ENCODE data around the gene MSRB1. TPM values are rescaled to one million over a fixed set of nuclear protein-coding genes. Genes with fewer than 3 reads are reported as not detected.
"Not testable (repeated sequence)": the region's sequence is repeated elsewhere in the genome, so short reads cannot be mapped to it uniquely, and the experiment has no call there.

Gene MSRB1
- total RNA-seq, 5 donors from 2014 or later (not counting 1 experiment from before 2014, with no cell fraction given): 5.6 to 11.9 (median 9.6) TPM

GRCh38 chr16:1903220-1903574 lies 39.8 kb downstream of the MSRB1 start:
- ATAC-seq (replicated peaks in 1 of 4) (no peak), DNase-seq (no peak)
- POLR2A ChIA-PET: interaction anchor here in 1 of 2 donors (0.7 kb wide), 1 partner anchor 612 kb away, joined by 3 read pairs; no protein-coding TSS in a partner anchor
- H3K36me3 Mint-ChIP-seq: no peaks in the 10 kb centered on the region
- H3K27me3 Mint-ChIP-seq: peaks cover 0 to 15% of the 10 kb centered on the region in 2 donors
- Histone ChIP-seq H3K9me3 (no peaks in the 10 kb centered on the region), H3K36me3 (ENCODE audit: control insufficient read depth in 2 of 2, extremely low read depth in 1 of 2, insufficient read depth in 1 of 2, low read length in 1 of 2) (no peaks in the 10 kb centered on the region), H3K4me1 (ENCODE audit: control insufficient read depth in 1 of 2, extremely low read depth in 1 of 2, insufficient read depth in 2 of 2, low read length in 2 of 2) (no peaks in the 10 kb centered on the region), H3K27me3 (replicated peaks in 1 of 2; ENCODE audit: control insufficient read depth in 2 of 2, extremely low read depth in 1 of 2, insufficient read depth in 2 of 2, low read length in 1 of 2) (peaks cover 0 to 58% of the 10 kb centered on the region in 2 experiments), H3K4me3 (ENCODE audit: control insufficient read depth in 1 of 2, extremely low read depth in 1 of 2, low read length in 1 of 2) (no peak overlapping the region), H3K27ac (ENCODE audit: low read length) (no peak overlapping the region)
- CTCF ChIA-PET: no interaction called here
- H3K9me3 Mint-ChIP-seq: no peaks in the 10 kb centered on the region
- H3K27ac Mint-ChIP-seq: no peak overlapping the region
- no peak overlapping the region for H3K4me3 Mint-ChIP-seq
- 84% methylated on average over 13 of the region's 13 CpGs for WGBS (ENCODE audit: insufficient coverage)
- no peaks in the 10 kb centered on the region for H3K4me1 Mint-ChIP-seq

GRCh38 chr16:1902547-1903219 lies 40.3 kb downstream of the MSRB1 start:
- Mint-ChIP-seq H3K9me3 (no peaks in the 10 kb centered on the region), H3K36me3 (no peaks in the 10 kb centered on the region), H3K4me1 (no peaks in the 10 kb centered on the region), H3K27me3 (peaks cover 0 to 15% of the 10 kb centered on the region in 2 donors), H3K27ac (no peak overlapping the region), H3K4me3 (no peak overlapping the region)
- CTCF ChIA-PET: no interaction called here
- WGBS (ENCODE audit: insufficient coverage): 75% methylated on average over 12 of the region's 20 CpGs
- Histone ChIP-seq H3K4me3 (ENCODE audit: control insufficient read depth in 1 of 2, extremely low read depth in 1 of 2, low read length in 1 of 2) (no peak overlapping the region), H3K36me3 (ENCODE audit: control insufficient read depth in 2 of 2, extremely low read depth in 1 of 2, insufficient read depth in 1 of 2, low read length in 1 of 2) (no peaks in the 10 kb centered on the region), H3K27ac (ENCODE audit: low read length) (no peak overlapping the region), H3K9me3 (no peaks in the 10 kb centered on the region), H3K4me1 (ENCODE audit: control insufficient read depth in 1 of 2, extremely low read depth in 1 of 2, insufficient read depth in 2 of 2, low read length in 2 of 2) (no peaks in the 10 kb centered on the region), H3K27me3 (replicated peaks in 1 of 2; ENCODE audit: control insufficient read depth in 2 of 2, extremely low read depth in 1 of 2, insufficient read depth in 2 of 2, low read length in 1 of 2) (peaks cover 0 to 53% of the 10 kb centered on the region in 2 experiments)
- POLR2A ChIA-PET: interaction anchor here in 1 of 2 donors (0.7 kb wide), 1 partner anchor 612 kb away, joined by 3 read pairs; no protein-coding TSS in a partner anchor
- DNase-seq (no peak), ATAC-seq (replicated peaks in 1 of 4) (no peak)

GRCh38 chr16:1900452-1900774 lies 42.6 kb downstream of the MSRB1 start:
- ChIA-PET CTCF (no interaction called here), POLR2A (no interaction called here)
- WGBS (ENCODE audit: insufficient coverage): 59% methylated on average over 7 of the region's 9 CpGs
- H3K27ac Mint-ChIP-seq: no peak overlapping the region
- DNase-seq (no peak), ATAC-seq (replicated peaks in 1 of 4) (no peak)
- H3K4me3 Mint-ChIP-seq: no peak overlapping the region
- Histone ChIP-seq H3K9me3 (no peaks in the 10 kb centered on the region), H3K36me3 (ENCODE audit: control insufficient read depth in 2 of 2, extremely low read depth in 1 of 2, insufficient read depth in 1 of 2, low read length in 1 of 2) (no peaks in the 10 kb centered on the region), H3K4me3 (ENCODE audit: control insufficient read depth in 1 of 2, extremely low read depth in 1 of 2, low read length in 1 of 2) (no peak overlapping the region), H3K27ac (ENCODE audit: low read length) (no peak overlapping the region), H3K4me1 (ENCODE audit: control insufficient read depth in 1 of 2, extremely low read depth in 1 of 2, insufficient read depth in 2 of 2, low read length in 2 of 2) (no peaks in the 10 kb centered on the region), H3K27me3 (replicated peaks in 1 of 2; ENCODE audit: control insufficient read depth in 2 of 2, extremely low read depth in 1 of 2, insufficient read depth in 2 of 2, low read length in 1 of 2) (peaks cover 0 to 48% of the 10 kb centered on the region in 2 experiments)
- H3K27me3 Mint-ChIP-seq: peaks cover 0 to 12% of the 10 kb centered on the region in 2 donors
- H3K9me3 Mint-ChIP-seq: no peaks in the 10 kb centered on the region
- H3K4me1 Mint-ChIP-seq: no peaks in the 10 kb centered on the region
- H3K36me3 Mint-ChIP-seq: no peaks in the 10 kb centered on the region

- Histone ChIP-seq H3K27ac (ENCODE audit: low read length) (no peak overlapping the region), H3K36me3 (ENCODE audit: control insufficient read depth in 2 of 2, extremely low read depth in 1 of 2, insufficient read depth in 1 of 2, low read length in 1 of 2) (no peaks in the 10 kb centered on the region), H3K4me3 (ENCODE audit: control insufficient read depth in 1 of 2, extremely low read depth in 1 of 2, low read length in 1 of 2) (no peak overlapping the region), H3K4me1 (ENCODE audit: control insufficient read depth in 1 of 2, extremely low read depth in 1 of 2, insufficient read depth in 2 of 2, low read length in 2 of 2) (no peaks in the 10 kb centered on the region), H3K27me3 (replicated peaks in 1 of 2; ENCODE audit: control insufficient read depth in 2 of 2, extremely low read depth in 1 of 2, insufficient read depth in 2 of 2, low read length in 1 of 2) (peaks cover 0 to 47% of the 10 kb centered on the region in 2 experiments), H3K9me3 (no peaks in the 10 kb centered on the region)
- Mint-ChIP-seq H3K4me3 (no peak overlapping the region), H3K4me1 (no peaks in the 10 kb centered on the region), H3K27ac (no peak overlapping the region), H3K9me3 (no peaks in the 10 kb centered on the region), H3K27me3 (peaks cover 0 to 12% of the 10 kb centered on the region in 2 donors), H3K36me3 (no peaks in the 10 kb centered on the region)
- POLR2A ChIA-PET: no interaction called here
- CTCF ChIA-PET: no interaction called here
- 81% methylated on average over 15 of the region's 16 CpGs for WGBS (ENCODE audit: insufficient coverage)
- ATAC-seq (replicated peaks in 1 of 4): no peak
- DNase-seq: no peak
These were observed 43.2 kb downstream of the MSRB1 start for GRCh38 chr16:1899641-1900451.

- DNase-seq; H3K9me3 ChIP-seq; ATAC-seq (replicated peaks in 1 of 4); H3K4me1 Mint-ChIP-seq; H3K4me3 ChIP-seq (ENCODE audit: control insufficient read depth in 1 of 2, extremely low read depth in 1 of 2, low read length in 1 of 2); H3K4me1 ChIP-seq (ENCODE audit: control insufficient read depth in 1 of 2, extremely low read depth in 1 of 2, insufficient read depth in 2 of 2, low read length in 2 of 2); POLR2A ChIA-PET; H3K9me3 Mint-ChIP-seq; H3K27ac ChIP-seq (ENCODE audit: low read length); H3K36me3 ChIP-seq (ENCODE audit: control insufficient read depth in 2 of 2, extremely low read depth in 1 of 2, insufficient read depth in 1 of 2, low read length in 1 of 2); H3K27ac Mint-ChIP-seq; H3K36me3 Mint-ChIP-seq; H3K4me3 Mint-ChIP-seq: not testable (repeated sequence)
- 71% methylated on average over 2 of the region's 2 CpGs for WGBS (ENCODE audit: insufficient coverage)
- CTCF ChIA-PET: interaction anchor here in 1 of 2 donors (0.9 kb wide), 1 partner anchor 44 kb away, joined by 3 read pairs; no protein-coding TSS in a partner anchor
- peaks cover 0 to 42% of the 10 kb centered on the region in 2 experiments for H3K27me3 ChIP-seq (replicated peaks in 1 of 2; ENCODE audit: control insufficient read depth in 2 of 2, extremely low read depth in 1 of 2, insufficient read depth in 2 of 2, low read length in 1 of 2)
- H3K27me3 Mint-ChIP-seq: peaks cover 5 to 18% of the 10 kb centered on the region in 2 donors
These were observed 45.3 kb downstream of the MSRB1 start for GRCh38 chr16:1897692-1898091.

- H3K9me3 Mint-ChIP-seq: no peaks in the 10 kb centered on the region
- Histone ChIP-seq H3K27ac (ENCODE audit: low read length) (no peak overlapping the region), H3K9me3 (no peaks in the 10 kb centered on the region), H3K36me3 (ENCODE audit: control insufficient read depth in 2 of 2, extremely low read depth in 1 of 2, insufficient read depth in 1 of 2, low read length in 1 of 2) (no peaks in the 10 kb centered on the region), H3K27me3 (replicated peaks in 1 of 2; ENCODE audit: control insufficient read depth in 2 of 2, extremely low read depth in 1 of 2, insufficient read depth in 2 of 2, low read length in 1 of 2) (peaks cover 0 to 43% of the 10 kb centered on the region in 2 experiments), H3K4me3 (ENCODE audit: control insufficient read depth in 1 of 2, extremely low read depth in 1 of 2, low read length in 1 of 2) (no peak overlapping the region), H3K4me1 (ENCODE audit: control insufficient read depth in 1 of 2, extremely low read depth in 1 of 2, insufficient read depth in 2 of 2, low read length in 2 of 2) (no peaks in the 10 kb centered on the region)
- no peak for ATAC-seq (replicated peaks in 1 of 4)
- no peaks in the 10 kb centered on the region for H3K4me1 Mint-ChIP-seq
- peaks cover 5 to 21% of the 10 kb centered on the region in 2 donors for H3K27me3 Mint-ChIP-seq
- POLR2A ChIA-PET: no interaction called here
- CTCF ChIA-PET: no interaction called here
- no peak overlapping the region for H3K27ac Mint-ChIP-seq
- 78% methylated on average over 26 of the region's 27 CpGs for WGBS (ENCODE audit: insufficient coverage)
- no peak overlapping the region for H3K4me3 Mint-ChIP-seq
- no peaks in the 10 kb centered on the region for H3K36me3 Mint-ChIP-seq
- DNase-seq: no peak
These were observed 46.9 kb downstream of the MSRB1 start for GRCh38 chr16:1895949-1896675.

Data from T-cell (primary cell).